ENCODE data around the gene KRT17. TPM values are rescaled to one million over a fixed set of nuclear protein-coding genes. Genes with fewer than 3 reads are reported as not detected.
"Not testable (repeated sequence)": the region's sequence is repeated elsewhere in the genome, so short reads cannot be mapped to it uniquely, and the experiment has no call there.

Gene KRT17
- total RNA-seq, 2 experiments from 2014 or later: not detected

- Mint-ChIP-seq H3K4me3 (no peak overlapping the region), H3K9me3 (no peaks in the 10 kb centered on the region), H3K36me3 (ENCODE audit: low read depth) (no peaks in the 10 kb centered on the region), H3K27ac (no peak overlapping the region), H3K4me1 (ENCODE audit: low read depth) (no peaks in the 10 kb centered on the region), H3K27me3 (ENCODE audit: low read depth) (peaks cover 9% of the 10 kb centered on the region)
- DNase-seq: no peak
- CTCF ChIA-PET: no interaction called here
- intact Hi-C loops (cut with micrococcal nuclease): no loop called here
These were observed 10.9 kb downstream of the KRT17 start for GRCh38 chr17:41613277-41614082.

GRCh38 chr17:41612376-41613160, 11.8 kb downstream of the KRT17 start, which contains the start of gene KRT16:
TSS of gene KRT16 (minus strand) at chr17:41612767. CDS start at chr17:41612688, 79 bp downstream.
- H3K27ac Mint-ChIP-seq; H3K4me3 Mint-ChIP-seq; CTCF ChIA-PET; DNase-seq; H3K4me1 Mint-ChIP-seq (ENCODE audit: low read depth); intact Hi-C loops (cut with micrococcal nuclease); H3K9me3 Mint-ChIP-seq; H3K27me3 Mint-ChIP-seq (ENCODE audit: low read depth); H3K36me3 Mint-ChIP-seq (ENCODE audit: low read depth): not testable (repeated sequence)

- H3K4me1 Mint-ChIP-seq (ENCODE audit: low read depth): no peaks in the 10 kb centered on the region
- peaks cover 13% of the 10 kb centered on the region for H3K9me3 Mint-ChIP-seq
- no peak overlapping the region for H3K27ac Mint-ChIP-seq
- no peak overlapping the region for H3K4me3 Mint-ChIP-seq
- CTCF ChIA-PET: no interaction called here
- H3K36me3 Mint-ChIP-seq (ENCODE audit: low read depth): peaks cover 10% of the 10 kb centered on the region
- H3K27me3 Mint-ChIP-seq (ENCODE audit: low read depth): peaks cover 19% of the 10 kb centered on the region
- DNase-seq: no peak
- intact Hi-C loops (cut with micrococcal nuclease): no loop called here
These were observed 13.3 kb downstream of the KRT17 start for GRCh38 chr17:41610965-41611640.

DNA sequence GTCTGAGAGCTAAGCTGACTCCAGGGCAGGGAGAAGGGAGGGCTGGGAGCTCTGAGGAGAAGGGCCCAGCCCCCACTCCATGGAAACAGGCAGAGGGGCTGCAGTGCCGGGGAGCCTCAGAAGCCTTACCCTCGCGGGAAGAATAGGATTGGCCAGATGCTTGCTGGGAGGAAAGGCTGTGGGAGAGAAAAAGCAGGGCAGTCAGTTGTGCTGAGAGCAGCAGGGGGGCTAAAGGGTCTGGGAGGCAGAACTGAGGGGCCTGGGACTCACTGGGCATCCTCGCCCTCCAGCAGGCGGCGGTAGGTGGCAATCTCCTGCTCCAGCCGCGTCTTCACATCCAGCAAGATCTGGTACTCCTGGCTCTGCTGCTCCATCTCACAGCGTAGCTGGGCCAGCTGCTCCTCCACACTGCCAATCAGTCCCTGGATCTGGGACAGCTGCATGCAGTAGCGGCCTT, 14.3 kb downstream of the KRT17 start:
- H3K9me3 Mint-ChIP-seq: peaks cover 17% of the 10 kb centered on the region
- H3K4me1 Mint-ChIP-seq (ENCODE audit: low read depth); H3K4me3 Mint-ChIP-seq; CTCF ChIA-PET; H3K27ac Mint-ChIP-seq; intact Hi-C loops (cut with micrococcal nuclease); DNase-seq: not testable (repeated sequence)
- peaks cover 10% of the 10 kb centered on the region for H3K36me3 Mint-ChIP-seq (ENCODE audit: low read depth)
- H3K27me3 Mint-ChIP-seq (ENCODE audit: low read depth): peaks cover 24% of the 10 kb centered on the region

DNA sequence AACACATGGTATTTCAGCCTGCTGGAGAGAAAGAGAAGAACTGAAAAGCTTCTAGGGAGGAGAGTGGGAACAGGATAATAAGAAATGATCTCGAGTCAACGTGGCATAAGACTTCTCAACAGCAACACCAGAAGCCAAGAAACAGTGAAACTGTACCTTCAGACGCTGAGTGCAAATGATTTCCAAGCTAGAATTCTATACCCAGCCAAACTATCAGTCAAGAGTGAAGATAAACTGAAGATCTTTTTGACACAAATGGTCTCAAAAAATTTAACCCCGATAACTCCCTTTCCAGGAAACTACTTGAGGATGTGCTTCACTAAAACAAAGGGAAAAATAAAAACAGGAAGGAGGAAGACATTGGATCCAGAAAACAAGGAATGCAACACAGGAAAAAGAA, 17.4 kb downstream of the KRT17 start:
- Mint-ChIP-seq H3K36me3 (ENCODE audit: low read depth) (peaks cover 10% of the 10 kb centered on the region), H3K9me3 (peaks cover 17% of the 10 kb centered on the region), H3K27me3 (ENCODE audit: low read depth) (peaks cover 34% of the 10 kb centered on the region)
- H3K27ac Mint-ChIP-seq; H3K4me3 Mint-ChIP-seq; DNase-seq; H3K4me1 Mint-ChIP-seq (ENCODE audit: low read depth); intact Hi-C loops (cut with micrococcal nuclease): not testable (repeated sequence)
- CTCF ChIA-PET: interaction anchor here (0.9 kb wide), 1 partner anchor 58 kb away, joined by 3 read pairs; no protein-coding TSS in a partner anchor

DNA sequence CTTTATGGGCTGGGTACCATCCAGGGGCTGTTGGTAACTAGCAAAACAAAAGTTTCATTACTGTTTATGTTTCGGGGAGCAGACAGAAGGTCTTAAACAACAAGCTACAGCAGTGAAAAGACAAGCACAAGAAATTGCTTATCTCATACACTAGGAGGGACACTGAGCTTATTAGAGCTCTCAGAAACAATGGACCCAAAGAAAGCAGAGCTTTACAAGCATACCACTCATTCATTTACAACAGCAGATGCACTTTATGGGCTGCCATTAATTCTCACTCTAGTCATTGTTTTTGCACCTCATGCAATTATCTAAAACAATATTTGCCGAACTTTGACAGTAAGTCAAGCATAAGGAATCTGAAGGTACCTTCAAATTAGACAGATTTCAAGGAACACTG, 21.9 kb downstream of the KRT17 start:
- H3K4me1 Mint-ChIP-seq (ENCODE audit: low read depth): no peaks in the 10 kb centered on the region
- H3K9me3 Mint-ChIP-seq: peaks cover 19% of the 10 kb centered on the region
- H3K27me3 Mint-ChIP-seq (ENCODE audit: low read depth): peaks cover 25% of the 10 kb centered on the region
- H3K27ac Mint-ChIP-seq: no peak overlapping the region
- DNase-seq: no peak
- no peak overlapping the region for H3K4me3 Mint-ChIP-seq
- intact Hi-C loops (cut with micrococcal nuclease): no loop called here
- H3K36me3 Mint-ChIP-seq (ENCODE audit: low read depth): peaks cover 10% of the 10 kb centered on the region
- CTCF ChIA-PET: interaction anchor here (1.2 to 1.4 kb wide), 2 partner anchors 54 to 60 kb away, joined by 3 to 6 read pairs; no protein-coding TSS in a partner anchor

DNA sequence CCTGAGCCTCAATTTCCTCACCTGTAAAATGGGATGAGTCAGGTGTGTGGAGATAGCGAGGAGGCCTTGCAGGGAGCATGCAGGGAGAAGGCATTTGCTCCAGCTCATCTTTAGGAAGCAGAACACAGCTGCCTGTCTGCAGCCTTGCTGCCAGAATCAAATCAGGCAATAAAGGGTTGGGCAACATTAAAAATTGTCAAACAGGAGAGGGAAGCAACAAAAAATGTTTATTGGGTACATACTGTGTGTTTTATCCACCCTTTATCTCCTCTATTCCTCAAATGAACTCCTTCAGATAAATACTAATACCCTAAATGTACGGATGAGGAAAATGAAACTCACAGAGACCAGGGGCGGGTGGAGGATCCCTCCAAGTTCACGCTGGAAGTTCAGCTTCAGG, 24.1 kb downstream of the KRT17 start:
- intact Hi-C loops (cut with micrococcal nuclease): no loop called here
- H3K9me3 Mint-ChIP-seq: peaks cover 2% of the 10 kb centered on the region
- H3K27me3 Mint-ChIP-seq (ENCODE audit: low read depth): peaks cover 10% of the 10 kb centered on the region
- no peaks in the 10 kb centered on the region for H3K4me1 Mint-ChIP-seq (ENCODE audit: low read depth)
- no peak for DNase-seq
- no peak overlapping the region for H3K4me3 Mint-ChIP-seq
- no peak overlapping the region for H3K27ac Mint-ChIP-seq
- H3K36me3 Mint-ChIP-seq (ENCODE audit: low read depth): no peaks in the 10 kb centered on the region
- CTCF ChIA-PET: no interaction called here

GRCh38 chr17:41599680-41600079, 24.7 kb downstream of the KRT17 start:
- Mint-ChIP-seq H3K36me3 (ENCODE audit: low read depth) (no peaks in the 10 kb centered on the region), H3K27ac (no peak overlapping the region), H3K4me3 (no peak overlapping the region), H3K4me1 (ENCODE audit: low read depth) (no peaks in the 10 kb centered on the region), H3K9me3 (peaks cover 2% of the 10 kb centered on the region), H3K27me3 (ENCODE audit: low read depth) (peaks cover 10% of the 10 kb centered on the region)
- no peak for DNase-seq
- intact Hi-C loops (cut with micrococcal nuclease): no loop called here
- CTCF ChIA-PET: no interaction called here

GRCh38 chr17:41595585-41595984, 28.8 kb downstream of the KRT17 start:
- CTCF ChIA-PET: interaction anchor here (0.6 kb wide), 1 partner anchor 18 kb away, joined by 3 read pairs; no protein-coding TSS in a partner anchor
- H3K9me3 Mint-ChIP-seq: peaks cover 2% of the 10 kb centered on the region
- no peak overlapping the region for H3K27ac Mint-ChIP-seq
- H3K4me1 Mint-ChIP-seq (ENCODE audit: low read depth): no peaks in the 10 kb centered on the region
- no peak for DNase-seq
- intact Hi-C loops (cut with micrococcal nuclease): no loop called here
- H3K36me3 Mint-ChIP-seq (ENCODE audit: low read depth): no peaks in the 10 kb centered on the region
- H3K27me3 Mint-ChIP-seq (ENCODE audit: low read depth): peaks cover 5% of the 10 kb centered on the region
- H3K4me3 Mint-ChIP-seq: no peak overlapping the region

GRCh38 chr17:41594363-41594915, 29.9 kb downstream of the KRT17 start:
- H3K4me3 Mint-ChIP-seq: no peak overlapping the region
- no peaks in the 10 kb centered on the region for H3K36me3 Mint-ChIP-seq (ENCODE audit: low read depth)
- intact Hi-C loops (cut with micrococcal nuclease): no loop called here
- H3K4me1 Mint-ChIP-seq (ENCODE audit: low read depth): no peaks in the 10 kb centered on the region
- CTCF ChIA-PET: no interaction called here
- peaks cover 5% of the 10 kb centered on the region for H3K27me3 Mint-ChIP-seq (ENCODE audit: low read depth)
- DNase-seq: no peak
- H3K9me3 Mint-ChIP-seq: peaks cover 2% of the 10 kb centered on the region
- no peak overlapping the region for H3K27ac Mint-ChIP-seq

DNA sequence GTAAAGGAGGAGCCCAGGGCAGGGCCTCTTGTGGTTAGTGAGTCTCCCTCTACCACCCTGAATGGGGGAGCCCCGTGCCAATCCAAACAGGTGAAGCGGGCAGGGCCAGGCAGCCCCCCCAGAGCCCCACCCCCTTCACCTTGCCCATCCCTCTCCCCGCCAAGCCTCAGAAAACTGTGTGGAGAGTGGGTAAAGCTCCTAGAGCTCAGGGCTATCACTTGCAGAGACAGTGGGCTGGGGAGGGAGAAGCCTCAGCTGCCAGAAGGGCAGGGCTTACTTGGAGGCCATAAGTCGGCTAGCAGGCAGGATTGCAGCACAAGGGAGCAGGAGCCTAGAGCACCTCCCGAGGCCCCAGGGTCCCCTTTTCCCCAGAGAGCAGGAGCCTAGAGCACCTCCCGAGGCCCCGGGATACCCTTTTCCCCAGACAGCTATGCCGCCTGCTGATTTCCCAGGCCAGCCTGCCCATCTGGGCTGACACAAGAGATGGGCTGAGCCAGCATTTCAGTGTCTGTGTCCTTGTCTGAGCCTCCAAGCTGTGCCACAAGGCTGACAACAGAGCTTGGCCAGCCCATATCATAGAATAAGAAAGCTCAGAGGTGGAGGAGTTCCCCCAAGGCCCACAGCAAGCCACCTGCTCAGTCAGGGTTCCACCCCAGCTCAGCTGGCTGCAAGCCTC, 30.9 kb downstream of the KRT17 start:
- intact Hi-C loops (cut with micrococcal nuclease): no loop called here
- Mint-ChIP-seq H3K27me3 (ENCODE audit: low read depth) (peaks cover 5% of the 10 kb centered on the region), H3K36me3 (ENCODE audit: low read depth) (no peaks in the 10 kb centered on the region), H3K4me3 (no peak overlapping the region), H3K9me3 (no peaks in the 10 kb centered on the region), H3K27ac (no peak overlapping the region), H3K4me1 (ENCODE audit: low read depth) (no peaks in the 10 kb centered on the region)
- no peak for DNase-seq
- CTCF ChIA-PET: interaction anchor here (0.7 kb wide), 1 partner anchor 139 kb away, joined by 3 read pairs; no protein-coding TSS in a partner anchor

Data from activated naive CD4-positive, alpha-beta T cell treated with anti-CD3 and anti-CD28 coated beads for 36 hours (primary cell).